GM10248 (cell line): ENCODE data around the gene SLC16A10.

Source experiments
- CTCF ChIA-PET: fragments of 300-600 bp; sonication (Branson Sonifier 250); formaldehyde crosslinking; extraction: SDS; loops from one replicate; lab custom pipeline; 2021; ENCODE audit warnings: antibody characterized with exemption; lab: Yijun Ruan, JAX
- POLR2A ChIA-PET: fragments of 350-650 bp; sonication (Branson Sonifier 250); formaldehyde crosslinking; extraction: SDS; loops from one replicate; lab custom pipeline; 2020; ENCODE audit warnings: antibody characterized with exemption; lab: Yijun Ruan, JAX
- DNase-seq: peaks from one replicate; pipeline ENCODE4 v3.0.0; 2012; ENCODE audit errors: extremely low spot score
- TF ChIP-seq, protein P1 (sequence below): IDR thresholded peaks from 2 replicates; pipeline ENCODE4 v1.5.1; 2012; ENCODE audit warnings: mild to moderate bottlenecking, low read depth; ENCODE audit errors: extremely low read depth, missing control alignments, control extremely low read depth

Gene SLC16A10

DNA sequence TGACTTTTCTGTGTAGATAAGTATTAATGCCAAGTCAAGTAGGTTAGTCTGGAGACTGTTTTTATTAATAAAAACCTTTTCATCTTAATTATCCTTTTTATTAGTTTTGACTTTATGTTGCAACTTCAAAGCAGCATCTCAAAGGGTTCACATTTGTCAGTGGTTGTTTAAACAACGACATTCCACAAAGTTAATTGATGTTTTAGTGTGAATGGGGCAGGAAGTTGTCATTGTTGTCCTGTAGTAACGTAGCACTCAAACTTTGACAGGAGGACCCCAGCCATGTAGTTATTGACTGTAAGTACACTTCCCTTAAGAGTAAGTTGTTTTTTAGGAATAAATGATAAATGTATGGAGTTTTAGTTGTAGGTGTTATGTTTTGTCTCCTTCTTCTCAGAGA, 11.3 kb downstream of the SLC16A10 start:
- ChIA-PET POLR2A (no interaction called here), CTCF (interaction anchor here (1.3 kb wide), 1 partner anchor 111 kb away, joined by 3 read pairs; no protein-coding TSS in a partner anchor)
- TF ChIP-seq, protein P1, sequence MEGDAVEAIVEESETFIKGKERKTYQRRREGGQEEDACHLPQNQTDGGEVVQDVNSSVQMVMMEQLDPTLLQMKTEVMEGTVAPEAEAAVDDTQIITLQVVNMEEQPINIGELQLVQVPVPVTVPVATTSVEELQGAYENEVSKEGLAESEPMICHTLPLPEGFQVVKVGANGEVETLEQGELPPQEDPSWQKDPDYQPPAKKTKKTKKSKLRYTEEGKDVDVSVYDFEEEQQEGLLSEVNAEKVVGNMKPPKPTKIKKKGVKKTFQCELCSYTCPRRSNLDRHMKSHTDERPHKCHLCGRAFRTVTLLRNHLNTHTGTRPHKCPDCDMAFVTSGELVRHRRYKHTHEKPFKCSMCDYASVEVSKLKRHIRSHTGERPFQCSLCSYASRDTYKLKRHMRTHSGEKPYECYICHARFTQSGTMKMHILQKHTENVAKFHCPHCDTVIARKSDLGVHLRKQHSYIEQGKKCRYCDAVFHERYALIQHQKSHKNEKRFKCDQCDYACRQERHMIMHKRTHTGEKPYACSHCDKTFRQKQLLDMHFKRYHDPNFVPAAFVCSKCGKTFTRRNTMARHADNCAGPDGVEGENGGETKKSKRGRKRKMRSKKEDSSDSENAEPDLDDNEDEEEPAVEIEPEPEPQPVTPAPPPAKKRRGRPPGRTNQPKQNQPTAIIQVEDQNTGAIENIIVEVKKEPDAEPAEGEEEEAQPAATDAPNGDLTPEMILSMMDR: no peak
- DNase-seq: no peak

DNA sequence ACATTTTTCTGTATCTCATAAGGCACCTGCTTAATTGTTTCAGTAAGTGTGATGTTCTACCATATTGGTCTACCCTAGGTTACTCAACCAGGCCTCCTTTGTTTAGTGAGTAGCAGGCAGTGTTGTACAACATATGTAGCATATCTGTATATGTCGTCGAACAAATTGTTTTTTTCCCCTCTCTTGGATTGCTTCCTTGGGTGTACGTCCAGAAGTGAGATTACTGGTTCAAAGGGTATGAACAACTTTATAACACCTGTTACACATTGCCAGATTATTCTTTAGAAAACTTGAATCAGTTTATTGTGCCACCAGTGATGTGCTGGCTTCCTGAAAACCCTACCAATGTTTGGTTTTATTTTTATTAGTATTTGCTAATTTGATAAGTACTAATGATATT, 14.7 kb downstream of the SLC16A10 start:
- POLR2A ChIA-PET: no interaction called here
- TF ChIP-seq, protein P1: no peak
- CTCF ChIA-PET: no interaction called here
- no peak for DNase-seq

DNA sequence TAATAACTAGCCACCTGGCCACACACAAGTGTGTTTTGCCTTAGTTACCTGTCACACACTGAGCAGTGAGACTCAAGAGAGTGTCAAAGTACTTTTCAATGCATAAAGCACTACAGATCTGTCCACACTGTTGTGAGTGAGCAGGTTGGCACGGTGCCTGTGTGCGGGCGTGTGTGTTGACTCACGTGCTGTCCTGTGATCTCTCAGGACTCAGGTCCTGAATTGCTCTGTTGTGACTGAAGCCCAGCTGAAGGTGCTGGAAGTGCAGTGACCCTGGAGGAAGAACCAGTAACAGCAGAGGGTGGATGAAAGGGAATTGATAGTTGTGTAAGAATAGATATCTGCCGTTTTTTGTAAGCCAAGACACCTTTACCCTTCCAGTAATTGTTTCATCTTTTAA, 18.3 kb downstream of the SLC16A10 start:
- DNase-seq: no peak
- CTCF ChIA-PET: interaction anchor here (1.0 to 1.6 kb wide), 2 partner anchors 9 to 12 kb away, joined by 3 to 4 read pairs; no protein-coding TSS in a partner anchor

DNA sequence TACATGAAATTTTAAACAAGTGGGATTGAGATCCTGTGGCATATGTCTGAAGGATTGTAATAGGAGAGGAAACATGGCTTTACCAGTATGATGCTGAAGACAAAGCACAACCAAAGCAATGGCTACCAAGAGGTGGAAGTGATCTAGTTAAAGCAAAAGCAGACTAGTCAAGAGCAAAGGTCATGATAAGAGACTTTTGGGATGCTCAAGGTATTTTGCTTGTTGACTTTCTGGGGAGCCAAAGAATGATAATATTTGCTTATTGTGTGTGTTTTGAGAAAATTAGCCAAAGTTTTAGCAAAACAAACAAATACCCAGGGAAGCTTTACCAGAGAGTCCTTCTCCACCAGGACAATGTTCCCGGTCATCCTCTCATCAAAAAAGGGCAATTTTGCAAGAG, 20.3 kb downstream of the SLC16A10 start:
- ChIA-PET CTCF (interaction anchor here (1.3 kb wide), 1 partner anchor 13 kb away, joined by 4 read pairs; no protein-coding TSS in a partner anchor), POLR2A (no interaction called here)
- DNase-seq: no peak
- TF ChIP-seq, protein P1: no peak

More for the DNA sequence above, 18.3 kb downstream of the SLC16A10 start:
- TF ChIP-seq, protein P1: no peak
- POLR2A ChIA-PET: no interaction called here

DNA sequence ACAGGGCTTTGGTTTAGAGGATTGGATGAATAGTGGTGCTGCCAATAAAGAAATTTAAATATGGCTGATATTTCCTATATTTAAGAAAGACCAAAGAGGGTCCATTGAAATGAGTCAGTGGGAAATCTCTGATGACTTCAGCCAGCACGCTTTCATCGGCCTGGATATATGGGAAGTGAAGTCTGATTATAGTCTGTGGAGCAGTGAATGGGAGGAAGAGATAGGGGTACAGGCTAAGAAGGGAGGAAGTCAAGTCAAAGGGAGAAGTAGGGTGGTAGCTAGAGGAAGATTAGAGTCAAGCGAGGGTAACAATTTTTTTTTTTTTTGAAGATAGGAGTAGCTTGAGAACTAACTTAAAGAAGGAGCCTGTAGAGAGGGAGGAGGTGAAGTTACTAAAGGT, 22.7 kb downstream of the SLC16A10 start:
- TF ChIP-seq, protein P1: no peak
- no peak for DNase-seq
- POLR2A ChIA-PET: no interaction called here
- CTCF ChIA-PET: no interaction called here

DNA sequence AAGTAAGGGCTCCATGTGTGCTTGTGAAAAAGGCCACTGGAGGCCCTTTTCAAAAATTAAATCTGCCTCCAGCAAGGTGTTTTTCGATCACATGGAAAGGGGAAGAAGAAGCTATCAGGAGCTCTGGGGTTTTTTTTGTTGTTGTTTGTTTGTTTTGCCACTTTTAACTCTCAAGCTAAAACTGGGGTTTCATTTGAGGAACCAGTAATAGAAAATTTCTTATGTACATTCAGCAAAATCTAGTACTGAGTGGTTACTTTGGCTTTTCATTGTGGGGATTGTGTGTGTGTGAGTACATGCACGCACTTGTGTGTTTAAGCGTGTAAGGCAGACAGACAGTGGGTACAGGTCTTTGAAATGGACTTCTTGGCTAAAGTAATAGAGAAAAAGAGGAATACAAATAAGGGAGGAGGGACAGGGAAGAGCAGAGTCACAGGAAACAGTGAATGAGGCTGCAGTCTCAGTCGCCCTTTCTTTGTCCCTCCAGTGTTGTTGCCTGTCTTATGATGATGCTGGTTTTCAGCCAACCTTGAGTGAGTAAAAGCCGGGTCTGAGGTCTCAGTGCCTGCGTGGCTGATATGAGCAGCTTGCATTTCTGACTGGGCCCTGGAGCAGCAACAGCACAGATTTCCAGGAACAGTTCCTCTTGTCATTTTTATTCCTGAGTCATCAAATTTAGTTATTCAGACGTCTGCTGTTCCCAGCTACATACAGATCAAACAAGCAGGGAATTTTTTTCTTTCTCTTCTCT, 26.2 kb downstream of the SLC16A10 start:
- ChIA-PET CTCF (no interaction called here), POLR2A (no interaction called here)
- DNase-seq: no peak
- TF ChIP-seq, protein P1: no peak
